Pancreas (tissue), 10 donors: Measurements from ENCODE around the gene ZBP1. TPM values are rescaled to one million over a fixed set of nuclear protein-coding genes. Genes with fewer than 3 reads are reported as not detected.

Experiments used
- ATAC-seq, 4 donors: fragments of 200-7000 bp; cut with Tn5 transposase; one replicate each; pipeline versions ENCODE4 v1.8.0 to v1.9.1; 2020; ENCODE audit warnings: mild to moderate bottlenecking in 4 of 4, moderate library complexity in 4 of 4
- DNase-seq, 6 donors: peaks; one replicate each; pipeline ENCODE4 v3.0.0-alpha.2; 2020
- FAIRE-seq: peaks from 2 replicates; lab custom pipeline; 2012; peaks lifted over from hg19 to GRCh38; lab: Jason Lieb, UNC
- H3K27ac ChIP-seq, 4 donors: fragments of 200-600 bp; sonication (generic); 1 replicate in 3 of 4; 2 replicates in 1 of 4; pipeline versions ENCODE4 v1.5.0 to v1.8.0; 2020
- H3K27me3 ChIP-seq, 4 donors: fragments of 200-600 bp; one replicate each; pipeline ENCODE4 v1.8.0; 2021
- H3K36me3 ChIP-seq, 3 donors: fragments of 200-600 bp; sonication (generic) in 1 of 3; one replicate each; pipeline versions ENCODE4 v1.5.0 to v1.8.0; 2020 to 2021
- H3K4me1 ChIP-seq, 3 donors: fragments of 200-600 bp; one replicate each; pipeline ENCODE4 v1.8.0; 2021
- H3K4me3 ChIP-seq, 4 donors: fragments of 200-600 bp; sonication (generic) in 2 of 4; one replicate each; pipeline versions ENCODE4 v1.5.0 to v1.8.0; 2020 to 2021
- H3K9me3 ChIP-seq, 4 donors: fragments of 200-600 bp; one replicate each; pipeline ENCODE4 v1.8.0; 2021
- WGBS, 2 donors: extraction: QIAGEN DNeasy Blood & Tissue Kit; methylation state at CpG; one replicate each; pipeline ENCODE4 v1.1.7; 2013; 5-methylcytosine and 5-hydroxymethylcytosine counted together
- intact Hi-C, 3 donors: fragments of 100-400 bp; cut with DNase I; formaldehyde crosslinking; loops; one replicate each; pipeline versions ENCODE4 v1.11.1 to v1.14.2; 2022
- polyA plus RNA-seq, 2 donors: library from polyadenylated mRNA; stranded (reverse); fragments of 200-250 nt; gene quantifications; one replicate each; pipeline ENCODE4 v1.2.3, GENCODE V29; 2013
- total RNA-seq, 6 donors: library from RNA; stranded (reverse); fragmentation: NEBNext Ultra II Directional in 4 of 6; extraction: Animal tissue kit (Norgen Biotek cat#: 25700) in 4 of 6; gene quantifications; one replicate each; pipeline versions ENCODE4 v1.2.1 to v1.2.4, GENCODE V29; 2021 to 2023
- TF ChIP-seq, protein P1 (sequence below), 4 donors: fragments of 200-600 bp; sonication (generic) in 3 of 4; IDR thresholded peaks; one replicate each; pipeline versions ENCODE4 v1.5.0 to v1.8.0; 2021; ENCODE audit warnings: antibody characterized with exemption in 4 of 4
- donor health status: healthy with polysubstance abuse.
- donor health status: DM: no; HTN: no; CAD: no; lungs with moderate emphysema.
- donor health status: DM: no; HTN: no; CAD: no.
- donor health status: control.
- donor health status: control.
- donor health status: Bipolar disorder and iron deficiency.
- donor health status: DM: yes; HTN: yes; CAD: no.
- donor health status: DM: no; HTN: no; CAD: no.
- donor health status: DM: no; HTN: no; CAD: no.
- donor health status: DM: yes; HTN: yes; CAD: no.

Gene ZBP1
- total and polyA plus RNA-seq, 8 donors = 0.09 to 0.90 (median 0.17) TPM; not detected in 3

DNA sequence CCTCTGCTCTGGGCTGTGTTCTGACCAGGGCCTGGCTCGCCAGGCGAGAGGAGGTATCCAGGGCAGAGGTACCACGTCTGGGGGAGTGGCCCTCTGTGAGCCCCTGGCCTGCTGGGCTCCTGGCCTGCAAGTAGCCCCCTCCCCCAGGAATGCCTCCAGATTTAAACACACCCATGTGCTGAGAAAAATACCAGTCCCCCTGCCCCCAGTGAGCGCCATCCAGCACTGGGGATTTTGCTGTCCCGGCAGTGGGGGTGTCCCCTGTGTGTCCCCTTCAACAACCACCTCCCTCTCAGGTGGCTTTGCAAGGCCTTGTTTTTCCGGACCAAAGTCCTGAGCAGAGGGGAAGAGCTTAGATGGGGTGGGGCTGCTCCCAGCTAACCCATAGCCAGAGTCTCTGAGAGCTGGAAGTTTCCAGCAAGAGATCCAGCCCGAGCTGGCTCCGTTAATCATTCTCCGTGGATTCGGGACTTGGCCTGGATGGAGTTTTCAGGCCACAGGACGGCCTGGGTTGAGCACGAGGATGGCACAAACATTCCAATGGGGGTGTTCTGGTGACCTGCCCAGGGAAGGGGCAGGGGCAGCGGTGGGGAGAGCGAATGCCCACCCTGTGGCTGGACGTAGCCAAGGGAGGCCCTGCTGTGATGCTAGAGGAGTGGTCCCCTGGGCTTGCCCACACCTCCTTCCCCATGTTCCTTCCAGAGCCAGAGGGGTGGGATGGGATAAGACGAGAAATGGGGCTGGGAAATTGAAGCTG, 30.3 kb downstream of the ZBP1 start:
- intact Hi-C loops = loop anchor here (5.0 to 10.0 kb wide), 4 partner anchors 65 to 215 kb away; partner anchors contain the start of gene CTCFL (in 1 of the 3)
- DNase-seq (no peak), ATAC-seq (no peak), FAIRE-seq (no peak)
- Histone ChIP-seq H3K9me3 (no peaks in the 10 kb centered on the region), H3K36me3 (no peaks in the 10 kb centered on the region), H3K27me3 (no peaks in the 10 kb centered on the region), H3K4me1 (no peaks in the 10 kb centered on the region), H3K4me3 (no peak overlapping the region), H3K27ac (no peak overlapping the region)
- WGBS, 2 donors = 56 to 68% methylated on average over 16 of the region's 16 CpGs
- TF ChIP-seq, protein P1, sequence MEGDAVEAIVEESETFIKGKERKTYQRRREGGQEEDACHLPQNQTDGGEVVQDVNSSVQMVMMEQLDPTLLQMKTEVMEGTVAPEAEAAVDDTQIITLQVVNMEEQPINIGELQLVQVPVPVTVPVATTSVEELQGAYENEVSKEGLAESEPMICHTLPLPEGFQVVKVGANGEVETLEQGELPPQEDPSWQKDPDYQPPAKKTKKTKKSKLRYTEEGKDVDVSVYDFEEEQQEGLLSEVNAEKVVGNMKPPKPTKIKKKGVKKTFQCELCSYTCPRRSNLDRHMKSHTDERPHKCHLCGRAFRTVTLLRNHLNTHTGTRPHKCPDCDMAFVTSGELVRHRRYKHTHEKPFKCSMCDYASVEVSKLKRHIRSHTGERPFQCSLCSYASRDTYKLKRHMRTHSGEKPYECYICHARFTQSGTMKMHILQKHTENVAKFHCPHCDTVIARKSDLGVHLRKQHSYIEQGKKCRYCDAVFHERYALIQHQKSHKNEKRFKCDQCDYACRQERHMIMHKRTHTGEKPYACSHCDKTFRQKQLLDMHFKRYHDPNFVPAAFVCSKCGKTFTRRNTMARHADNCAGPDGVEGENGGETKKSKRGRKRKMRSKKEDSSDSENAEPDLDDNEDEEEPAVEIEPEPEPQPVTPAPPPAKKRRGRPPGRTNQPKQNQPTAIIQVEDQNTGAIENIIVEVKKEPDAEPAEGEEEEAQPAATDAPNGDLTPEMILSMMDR (IDR thresholded peaks at IDR 0.05) = no peak

DNA sequence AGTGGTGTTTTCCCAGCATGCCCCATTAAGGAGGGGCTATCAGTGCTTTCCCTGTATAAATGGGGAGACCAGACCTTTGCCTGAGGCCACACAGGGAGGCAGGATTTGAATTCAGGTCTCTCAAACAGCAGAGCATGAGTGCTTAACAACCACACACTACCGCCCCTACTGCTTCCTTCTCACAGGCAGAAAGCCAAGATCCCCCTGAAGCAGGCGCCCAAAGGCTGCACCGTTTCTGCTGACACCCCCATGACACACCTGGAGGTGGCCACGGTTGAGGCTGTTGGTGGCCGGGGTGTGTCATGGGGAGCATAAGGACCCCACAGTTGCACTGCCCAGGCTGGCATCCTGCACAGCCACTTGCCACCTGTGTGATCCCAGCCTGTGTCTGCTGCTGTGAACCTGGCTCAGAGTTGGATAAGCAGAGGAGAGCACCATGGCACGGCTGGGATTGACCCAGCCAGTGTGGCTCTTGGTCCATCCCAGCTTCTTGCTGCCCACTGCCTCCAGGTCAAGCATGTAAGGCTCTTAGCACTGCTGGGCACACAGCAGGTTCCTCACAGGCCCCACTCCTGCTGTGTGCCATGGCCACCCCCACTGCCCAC, 31.0 kb downstream of the ZBP1 start:
- 76 to 81% methylated on average over 6 of the region's 6 CpGs for WGBS, 2 donors
- Histone ChIP-seq H3K36me3 (no peaks in the 10 kb centered on the region), H3K27me3 (no peaks in the 10 kb centered on the region), H3K9me3 (no peaks in the 10 kb centered on the region), H3K4me3 (no peak overlapping the region), H3K27ac (no peak overlapping the region), H3K4me1 (no peaks in the 10 kb centered on the region)
- ATAC-seq (no peak), DNase-seq (no peak), FAIRE-seq (no peak)
- intact Hi-C loops = loop anchor here in 2 of 3 donors (10.0 kb wide), 2 partner anchors 64 to 214 kb away; partner anchors contain the start of gene CTCFL (in 1 of the 2)
- TF ChIP-seq, protein P1 (IDR thresholded peaks at IDR 0.05) = no peak

DNA sequence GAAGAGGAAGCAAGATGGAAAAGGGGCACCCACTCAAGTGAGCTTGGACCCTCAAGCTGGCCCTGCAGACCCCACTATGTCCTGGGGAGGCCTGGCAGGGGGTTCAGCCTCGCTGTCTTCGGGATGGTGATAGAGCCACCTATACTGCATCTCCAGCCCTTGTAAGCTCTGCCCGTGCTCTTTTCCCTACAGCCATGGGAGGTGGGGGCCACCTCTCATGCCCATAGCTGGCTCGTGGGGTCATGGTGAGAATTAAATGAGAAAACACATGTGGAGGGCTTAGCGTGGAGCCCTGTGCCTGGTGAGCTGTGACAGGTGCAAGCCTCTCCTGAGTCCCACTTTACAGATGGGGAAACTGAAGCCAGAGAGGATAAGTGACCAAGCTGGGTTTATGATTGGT, 31.6 kb downstream of the ZBP1 start:
- FAIRE-seq (no peak), DNase-seq (no peak), ATAC-seq (no peak)
- H3K36me3 ChIP-seq = no peaks in the 10 kb centered on the region
- no peaks in the 10 kb centered on the region for H3K9me3 ChIP-seq
- WGBS, 2 donors = 64 to 67% methylated on average over 5 of the region's 5 CpGs
- no peaks in the 10 kb centered on the region for H3K27me3 ChIP-seq
- TF ChIP-seq, protein P1 (IDR thresholded peaks at IDR 0.05) = no peak
- no peaks in the 10 kb centered on the region for H3K4me1 ChIP-seq
- intact Hi-C loops = loop anchor here in 2 of 3 donors (10.0 kb wide), 2 partner anchors 64 to 214 kb away; partner anchors contain the start of gene CTCFL (in 1 of the 2)
- no peak overlapping the region for H3K27ac ChIP-seq
- no peak overlapping the region for H3K4me3 ChIP-seq

GRCh38 chr20:57587989-57588377, 32.2 kb downstream of the ZBP1 start:
- Histone ChIP-seq H3K27ac (no peak overlapping the region), H3K27me3 (no peaks in the 10 kb centered on the region), H3K4me1 (no peaks in the 10 kb centered on the region), H3K9me3 (no peaks in the 10 kb centered on the region), H3K4me3 (no peak overlapping the region), H3K36me3 (no peaks in the 10 kb centered on the region)
- DNase-seq (no peak), FAIRE-seq (no peak), ATAC-seq (no peak)
- intact Hi-C loops = loop anchor here in 2 of 3 donors (10.0 kb wide), 2 partner anchors 63 to 213 kb away; partner anchors contain the start of gene CTCFL (in 1 of the 2)
- TF ChIP-seq, protein P1 (IDR thresholded peaks at IDR 0.05) = no peak
- WGBS, 2 donors = 67 to 77% methylated on average over 7 of the region's 7 CpGs
